Mucosa of descending colon (tissue), 3 donors: Measurements from ENCODE around the gene EIF5A2. TPM values are rescaled to one million over a fixed set of nuclear protein-coding genes. Genes with fewer than 3 reads are reported as not detected.
"Not testable (repeated sequence)": the region's sequence is repeated elsewhere in the genome, so short reads cannot be mapped to it uniquely, and the experiment has no call there.

Experiments
- ATAC-seq: fragments of 200-7000 bp; cut with Tn5 transposase; one replicate; pipeline ENCODE4 v1.9.1; 2020; ENCODE audit warnings: mild to moderate bottlenecking, moderate library complexity
- DNase-seq, 3 donors: peaks; one replicate each; pipeline ENCODE4 v3.0.0-alpha.2; 2020
- H3K36me3 ChIP-seq: fragments of 200-600 bp; one replicate; pipeline ENCODE4 v1.8.0; 2021; ENCODE audit warnings: low read depth, mild to moderate bottlenecking
- H3K4me1 ChIP-seq: fragments of 200-600 bp; one replicate; pipeline ENCODE4 v1.8.0; 2021; ENCODE audit warnings: low read depth, mild to moderate bottlenecking
- H3K4me3 ChIP-seq: fragments of 200-600 bp; one replicate; pipeline ENCODE4 v1.8.0; 2021; ENCODE audit warnings: mild to moderate bottlenecking
- H3K9me3 ChIP-seq: fragments of 200-600 bp; one replicate; pipeline ENCODE4 v1.8.0; 2021; ENCODE audit warnings: mild to moderate bottlenecking
- CTCF ChIP-seq: fragments of 200-600 bp; IDR thresholded peaks from one replicate; pipeline ENCODE4 v1.8.0; 2022; ENCODE audit warnings: antibody characterized with exemption, mild to moderate bottlenecking
- intact Hi-C, 2 donors: fragments of 100-400 bp; cut with DNase I in 1 of 2; cut with micrococcal nuclease in 1 of 2; formaldehyde crosslinking; loops; one replicate each; pipeline versions ENCODE4 v1.11.0 to v1.11.1; 2022; cut with DNase I, micrococcal nuclease
- total RNA-seq, 3 donors: library from RNA; stranded (reverse); fragmentation: NEBNext Ultra II Directional in 2 of 3; extraction: Animal tissue kit (Norgen Biotek cat#: 25700) in 2 of 3; gene quantifications; one replicate each; pipeline versions ENCODE4 v1.2.1 to v1.2.4, GENCODE V29; 2021 to 2023
- donor health status: DM: no; HTN: no; CAD: no; lungs with moderate emphysema.
- donor health status: DM: no; HTN: no; CAD: no.
- donor health status: DM: no; HTN: yes; CAD: no.

The EIF5A2 gene
- total RNA-seq, 3 donors from 2014 or later, result 2.1 to 17.7 (median 4.8) TPM

- H3K36me3 ChIP-seq, result no peaks in the 10 kb centered on the region
- no peak for TF ChIP-seq CTCF
- no peaks in the 10 kb centered on the region for H3K4me1 ChIP-seq
- no peak for DNase-seq
- no peaks in the 10 kb centered on the region for H3K9me3 ChIP-seq
- intact Hi-C loops, result no loop called here
- no peak for ATAC-seq
- no peak overlapping the region for H3K4me3 ChIP-seq
Measured at GRCh38 chr3:170947018-170947769, 38.8 kb upstream of the EIF5A2 start.

DNA sequence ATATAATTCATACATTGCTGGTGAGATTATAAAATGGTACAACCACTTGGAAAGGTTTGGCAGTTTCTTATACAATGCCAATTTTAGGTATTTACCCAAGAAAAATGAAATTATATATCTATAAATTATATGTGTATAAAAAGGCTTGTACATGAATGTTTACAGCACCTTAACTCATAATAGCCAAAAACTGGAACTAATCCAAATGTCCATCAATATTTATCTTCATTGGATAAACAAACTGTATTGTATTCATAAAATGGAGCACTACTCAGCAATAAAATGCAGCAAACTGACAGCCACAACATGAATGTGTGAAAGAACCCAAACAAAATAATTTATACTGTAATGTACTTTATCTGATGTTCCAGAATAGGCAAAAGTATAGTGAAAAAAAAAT, 33.6 kb upstream of the EIF5A2 start:
- intact Hi-C loops, result no loop called here
- peaks cover 7% of the 10 kb centered on the region for H3K9me3 ChIP-seq
- DNase-seq, result no peak
- no peaks in the 10 kb centered on the region for H3K4me1 ChIP-seq
- no peaks in the 10 kb centered on the region for H3K36me3 ChIP-seq
- no peak for ATAC-seq
- no peak for TF ChIP-seq CTCF
- H3K4me3 ChIP-seq, result no peak overlapping the region

- Histone ChIP-seq H3K4me1 (no peaks in the 10 kb centered on the region), H3K36me3 (no peaks in the 10 kb centered on the region), H3K4me3 (no peak overlapping the region), H3K9me3 (peaks cover 7% of the 10 kb centered on the region)
- DNase-seq (no peak), ATAC-seq (no peak)
- intact Hi-C loops, result no loop called here
- no peak for TF ChIP-seq CTCF
Measured at GRCh38 chr3:170941551-170941950, 33.1 kb upstream of the EIF5A2 start.

GRCh38 chr3:170933039-170933438, 24.6 kb upstream of the EIF5A2 start:
- DNase-seq, H3K4me1 ChIP-seq, ATAC-seq, H3K4me3 ChIP-seq, intact Hi-C loops, H3K9me3 ChIP-seq, H3K36me3 ChIP-seq: not testable (repeated sequence)

- ATAC-seq, H3K4me1 ChIP-seq, DNase-seq, H3K36me3 ChIP-seq, H3K4me3 ChIP-seq, intact Hi-C loops, H3K9me3 ChIP-seq: not testable (repeated sequence)
Measured at GRCh38 chr3:170923553-170923952, 15.1 kb upstream of the EIF5A2 start.

DNA sequence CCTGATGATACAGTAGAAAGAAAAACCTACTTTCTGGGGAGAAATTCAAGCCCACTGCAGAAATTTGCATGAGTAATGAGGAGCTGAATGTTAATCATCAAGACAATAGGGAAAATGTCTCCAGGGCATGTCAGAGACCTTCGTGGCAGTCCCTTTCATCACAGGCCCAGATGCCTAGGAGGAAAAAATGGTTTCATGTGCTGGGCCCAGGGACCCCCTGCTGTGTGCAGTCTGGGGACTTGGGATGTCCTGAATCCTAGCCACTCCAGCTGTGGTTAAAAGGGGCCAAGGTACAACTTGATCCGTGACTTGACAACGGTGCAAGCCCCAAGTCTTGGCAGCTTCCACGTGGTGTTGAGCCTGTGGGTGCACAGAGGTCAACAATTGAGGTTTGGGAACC, 10.3 kb upstream of the EIF5A2 start:
- TF ChIP-seq CTCF, result no peak
- Histone ChIP-seq H3K36me3 (no peaks in the 10 kb centered on the region), H3K4me3 (no peak overlapping the region), H3K4me1 (no peaks in the 10 kb centered on the region), H3K9me3 (peaks cover 7% of the 10 kb centered on the region)
- DNase-seq (no peak), ATAC-seq (no peak)
- intact Hi-C loops, result no loop called here

- ATAC-seq (no peak), DNase-seq (no peak)
- no peak for TF ChIP-seq CTCF
- intact Hi-C loops, result no loop called here
- peaks cover 12% of the 10 kb centered on the region for H3K9me3 ChIP-seq
- no peaks in the 10 kb centered on the region for H3K36me3 ChIP-seq
- no peak overlapping the region for H3K4me3 ChIP-seq
- H3K4me1 ChIP-seq, result no peaks in the 10 kb centered on the region
Measured at GRCh38 chr3:170914690-170915089, 6.3 kb upstream of the EIF5A2 start.
